PFSK-1 (cell line): ENCODE results near the gene MAPK13.

ENCODE experiments used
- POLR2AphosphoS5 ChIP-seq: IDR thresholded peaks from 2 replicates; pipeline ENCODE4 v1.6.1; 2012; ENCODE audit warnings: low read depth, mild to moderate bottlenecking, control low read depth, low read length, moderate library complexity
- REST ChIP-seq, 2 experiments: IDR thresholded peaks; 2 replicates each; pipeline versions ENCODE4 v1.6.1 to v1.8.0; 2011 to 2012; ENCODE audit warnings: low read depth in 2 of 2, low read length in 2 of 2, control low read depth in 1 of 2, inconsistent platforms in 1 of 2, mild to moderate bottlenecking in 1 of 2, moderate library complexity in 1 of 2; ENCODE audit not compliant: insufficient read depth in 1 of 2

DNA sequence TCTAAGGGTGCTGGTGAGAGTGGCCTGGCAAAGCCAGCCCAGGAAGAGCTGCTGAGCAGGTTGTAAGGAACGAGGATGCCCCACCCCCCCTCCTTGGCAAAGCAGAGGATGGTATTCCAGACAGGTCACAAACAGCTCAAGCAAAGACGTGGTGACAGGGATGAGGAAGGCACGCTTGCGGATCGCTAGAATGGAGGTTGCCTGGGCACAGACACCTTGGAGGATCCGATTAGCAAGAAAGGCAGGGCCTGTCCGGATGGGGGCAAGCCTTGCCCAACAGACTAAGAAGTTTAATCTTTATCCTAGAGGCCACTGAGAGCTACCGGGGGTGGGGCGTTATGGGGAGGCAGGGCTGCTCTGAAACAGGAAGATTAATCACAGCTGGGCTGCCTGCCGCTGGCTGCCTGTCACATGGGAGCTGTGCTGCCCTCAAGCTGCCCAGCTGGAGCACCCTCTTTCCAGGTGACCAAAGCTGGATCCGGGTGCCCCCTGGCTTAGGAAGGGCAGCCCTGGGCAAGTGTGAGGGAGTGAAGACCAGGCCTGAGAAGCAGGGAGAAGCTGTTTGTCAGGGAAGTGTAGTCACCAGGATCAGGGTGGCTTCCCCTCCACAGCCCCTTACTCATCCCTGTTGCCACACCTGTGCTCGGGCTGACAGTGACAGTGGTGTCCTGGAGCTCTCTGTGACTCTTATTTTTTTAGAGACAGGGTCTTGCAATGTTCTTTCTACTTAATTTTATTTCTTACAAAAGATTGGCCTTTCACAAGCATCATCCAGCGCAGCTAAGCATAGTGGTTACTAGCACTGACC lies 9.1 kb upstream of the MAPK13 start:
- TF ChIP-seq REST (IDR thresholded peaks at IDR 0.05; ENCODE audit: insufficient read depth in 1 of 2, low read depth in 2 of 2, low read length in 2 of 2) (no peak), POLR2AphosphoS5 (no peak)
